Heart left ventricle (tissue), 16 donors: ENCODE data around the gene HNRNPK. TPM values are rescaled to one million over a fixed set of nuclear protein-coding genes. Genes with fewer than 3 reads are reported as not detected.

Source experiments
- ATAC-seq, 4 donors: fragments of 200-7000 bp; cut with Tn5 transposase; one replicate each; pipeline ENCODE4 v1.9.1; 2020 to 2022; ENCODE audit warnings: moderate library complexity in 4 of 4, mild to moderate bottlenecking in 3 of 4, moderate number of reproducible peaks in 1 of 4
- DNase-seq, 5 donors: peaks; one replicate each; pipeline ENCODE4 v3.0.0-alpha.2; 2020
- H3K27ac ChIP-seq, 12 donors: fragments of 200-600 bp; sonication (generic) in 4 of 12; one replicate each; pipeline versions ENCODE4 v1.5.0 to v1.8.0; 2016 to 2022; ENCODE audit warnings: mild to moderate bottlenecking in 2 of 12
- H3K27me3 ChIP-seq, 9 donors: fragments of 200-600 bp; sonication (generic) in 2 of 9; one replicate each; pipeline versions ENCODE4 v1.5.1 to v1.8.0; 2016 to 2022; ENCODE audit warnings: mild to moderate bottlenecking in 3 of 9
- H3K36me3 ChIP-seq, 9 donors: fragments of 200-600 bp; sonication (generic) in 2 of 9; one replicate each; pipeline versions ENCODE4 v1.5.0 to v1.8.0; 2018 to 2022; ENCODE audit warnings: mild to moderate bottlenecking in 2 of 9
- H3K4me1 ChIP-seq, 12 donors: fragments of 200-600 bp; sonication (generic) in 4 of 12; one replicate each; pipeline versions ENCODE4 v1.5.0 to v1.8.0; 2016 to 2022; ENCODE audit warnings: mild to moderate bottlenecking in 3 of 12
- H3K4me3 ChIP-seq, 12 donors: fragments of 200-600 bp; sonication (generic) in 4 of 12; one replicate each; pipeline versions ENCODE4 v1.5.0 to v1.8.0; 2017 to 2022; ENCODE audit warnings: mild to moderate bottlenecking in 9 of 12, moderate library complexity in 4 of 12
- H3K9me3 ChIP-seq, 12 donors: fragments of 200-600 bp; sonication (generic) in 4 of 12; one replicate each; pipeline versions ENCODE4 v1.5.0 to v1.8.0; 2016 to 2022; ENCODE audit warnings: mild to moderate bottlenecking in 1 of 12
- CTCF ChIP-seq, 12 donors: fragments of 200-600 bp; sonication (generic) in 4 of 12; IDR thresholded peaks; one replicate each; pipeline versions ENCODE4 v1.5.0 to v1.8.0; 2018 to 2022; ENCODE audit warnings: antibody characterized with exemption in 12 of 12, mild to moderate bottlenecking in 5 of 12
- POLR2A ChIP-seq, 2 donors: fragments of 450-650 bp; IDR thresholded peaks; one replicate each; pipeline ENCODE4 v1.6.1; 2017; ENCODE audit warnings: antibody characterized with exemption in 2 of 2, mild to moderate bottlenecking in 2 of 2, moderate library complexity in 2 of 2
- WGBS, 4 donors: extraction: QIAGEN DNeasy Blood & Tissue Kit in 2 of 4; methylation state at CpG; one replicate each; pipeline versions ENCODE4 v1.1.5 to v1.1.7; 2013 to 2018; 5-methylcytosine and 5-hydroxymethylcytosine counted together
- intact Hi-C, 10 donors: fragments of 100-400 bp; cut with DNase I; formaldehyde crosslinking; loops; one replicate each; pipeline versions ENCODE4 v1.11.1 to v1.14.2; 2022
- polyA plus RNA-seq, 2 donors: library from polyadenylated mRNA; stranded (reverse); fragments of 200-250 nt; gene quantifications; one replicate each; pipeline ENCODE4 v1.2.3, GENCODE V29; 2013
- total RNA-seq, 9 donors: library from RNA; depleted of rRNA in 2 of 9; stranded (reverse); fragments of >200 nt in 2 of 9; fragmentation: NEBNext Ultra II Directional in 3 of 9; extraction: Animal tissue kit (Norgen Biotek cat#: 25700) in 3 of 9; gene quantifications; one replicate each; pipeline versions ENCODE4 v1.1.0 to v1.2.4, GENCODE V29; 2016 to 2023
- donor health status: ischemic (EF 13 %, LVEDD 7.1; RV severe dilation, severe dysfunction).
- donor health status: healthy with polysubstance abuse.
- donor health status: DM: no; HTN: yes; CAD: no.
- donor health status: DM: no; HTN: no; CAD: no.
- donor health status: ischemic (EF 25% LVEDD 6.9; RV normal size, moderate dysfunction).
- donor health status: ischemic (EF 25% LVEDD 5.7; RV mildly dilated, moderate dysfunction).
- donor health status: healthy.
- donor health status: DM: yes; HTN: yes; CAD: no.
- donor health status: ischemic (EF 35%, LVEDD 5.7; RV mildly dilated, moderate dysfunction).
- donor health status: nonischemic (EF 11% LVEDD 7.7; RV severe dilation, severe dysfunction).
- donor health status: DM: yes; HTN: yes; CAD: no.
- donor health status: PGD.
- donor health status: ischemic (EF 29% LVEDD 5.4; RV normal size, mild dysfunction).
- donor health status: nonischemic (EF 23%, LVEDD 6.1; RV moderate dilation, normal function).

HNRNPK gene
- total and polyA plus RNA-seq, 11 donors: 127 to 388 (median 318) TPM

GRCh38 chr9:83988411-83988810, 8.4 kb upstream of the HNRNPK start:
- H3K36me3 ChIP-seq: peaks cover 0 to 18% (median 0%) of the 10 kb centered on the region in 9 donors
- DNase-seq: no peak
- peaks cover 0 to 17% (median 0%) of the 10 kb centered on the region in 12 donors for H3K4me1 ChIP-seq
- TF ChIP-seq POLR2A (IDR thresholded peaks at IDR 0.05): no peak
- no peak for TF ChIP-seq CTCF (IDR thresholded peaks at IDR 0.05)
- intact Hi-C loops: loop anchor here in 2 of 10 donors (10.0 kb wide), 2 partner anchors 156 to 176 kb away; no protein-coding TSS in a partner anchor
- no peak overlapping the region for H3K4me3 ChIP-seq
- 72 to 83% (median 73%) methylated on average over 2 of the region's 2 CpGs for WGBS, 4 donors
- H3K27ac ChIP-seq: no peak overlapping the region
- no peak for ATAC-seq
- no peaks in the 10 kb centered on the region for H3K27me3 ChIP-seq
- no peaks in the 10 kb centered on the region for H3K9me3 ChIP-seq

DNA sequence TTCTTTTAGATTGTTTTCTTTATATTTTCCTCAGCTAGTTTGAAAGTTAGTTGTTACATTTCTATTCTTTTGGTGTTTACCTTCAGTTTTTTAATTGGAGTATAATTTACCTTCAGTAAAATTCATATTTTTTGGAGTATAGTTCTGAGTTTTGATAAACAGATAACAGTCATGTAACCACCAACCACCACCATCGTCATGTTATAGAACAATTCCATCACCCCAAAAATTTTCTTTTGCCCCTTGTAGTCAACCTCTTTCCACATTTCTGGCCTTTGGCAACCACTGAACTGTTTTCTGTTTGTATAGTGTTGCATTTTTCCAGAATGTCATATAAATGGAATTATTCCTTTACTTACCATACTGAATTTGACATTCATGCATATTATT, 7.4 kb upstream of the HNRNPK start:
- no peaks in the 10 kb centered on the region for H3K9me3 ChIP-seq

DNA sequence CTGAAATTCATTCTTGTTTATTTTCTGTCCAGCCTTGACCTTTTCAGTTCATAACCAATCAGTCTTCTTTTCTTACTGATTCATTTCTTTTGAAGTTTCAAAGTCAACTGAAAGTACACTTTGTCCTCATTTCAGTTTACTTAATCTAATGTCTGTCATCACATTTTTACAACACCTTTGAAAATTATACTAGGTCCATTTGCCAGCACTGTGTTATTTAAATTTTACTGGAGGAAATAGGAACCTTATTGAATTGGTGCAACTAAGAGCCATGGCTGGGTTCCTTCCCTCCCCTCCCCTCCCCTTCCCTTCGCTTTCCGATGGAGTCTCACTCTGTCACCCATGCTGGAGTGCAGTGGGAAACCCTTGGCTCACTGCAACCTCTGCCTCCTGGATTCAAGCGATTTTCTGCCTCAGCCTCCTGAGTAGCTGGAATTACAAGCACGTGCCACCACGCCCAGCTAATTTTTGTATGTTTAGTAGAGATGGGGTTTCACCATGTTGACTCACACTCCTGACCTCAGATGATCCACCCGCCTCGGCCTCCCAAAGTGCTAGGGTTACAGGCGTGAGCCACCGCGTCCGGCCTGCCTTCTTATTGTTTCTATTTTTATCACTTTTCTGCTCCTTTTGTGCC, 6.9 kb upstream of the HNRNPK start:
- ATAC-seq (peak in 3 of 4 donors; percentile 23 to 39 (median 39)), DNase-seq (no peak)
- H3K27ac ChIP-seq: no peak overlapping the region
- H3K4me3 ChIP-seq: no peak overlapping the region
- TF ChIP-seq POLR2A (IDR thresholded peaks at IDR 0.05): no peak
- TF ChIP-seq CTCF (IDR thresholded peaks at IDR 0.05): no peak
- 75 to 87% (median 76%) methylated on average over 11 of the region's 11 CpGs for WGBS, 4 donors
- peaks cover 0 to 18% (median 0%) of the 10 kb centered on the region in 9 donors for H3K36me3 ChIP-seq
- no peaks in the 10 kb centered on the region for H3K9me3 ChIP-seq
- H3K4me1 ChIP-seq: peaks cover 0 to 31% (median 3%) of the 10 kb centered on the region in 12 donors
- intact Hi-C loops: loop anchor here in 2 of 10 donors (2.0 to 10.0 kb wide), 3 partner anchors 76 to 178 kb away; no protein-coding TSS in a partner anchor
- H3K27me3 ChIP-seq: no peaks in the 10 kb centered on the region

More for the DNA sequence above, 7.4 kb upstream of the HNRNPK start:
- H3K27me3 ChIP-seq: no peaks in the 10 kb centered on the region
- ATAC-seq (no peak), DNase-seq (no peak)
- 90 to 98% (median 95%) methylated on average over 1 of the region's 1 CpG for WGBS, 4 donors
- H3K36me3 ChIP-seq: peaks cover 0 to 18% (median 0%) of the 10 kb centered on the region in 9 donors
- H3K27ac ChIP-seq: no peak overlapping the region
- intact Hi-C loops: loop anchor here in 2 of 10 donors (2.0 to 10.0 kb wide), 3 partner anchors 75 to 177 kb away; no protein-coding TSS in a partner anchor
- TF ChIP-seq POLR2A (IDR thresholded peaks at IDR 0.05): no peak
- H3K4me1 ChIP-seq: peaks cover 0 to 26% (median 0%) of the 10 kb centered on the region in 12 donors
- no peak overlapping the region for H3K4me3 ChIP-seq

- TF ChIP-seq POLR2A (IDR thresholded peaks at IDR 0.05): no peak
- TF ChIP-seq CTCF (IDR thresholded peaks at IDR 0.05): no peak
- Histone ChIP-seq H3K4me1 (peaks cover 0 to 38% (median 7%) of the 10 kb centered on the region in 12 donors), H3K9me3 (no peaks in the 10 kb centered on the region), H3K27me3 (no peaks in the 10 kb centered on the region), H3K27ac (no peak overlapping the region), H3K4me3 (no peak overlapping the region), H3K36me3 (peaks cover 0 to 18% (median 0%) of the 10 kb centered on the region in 9 donors)
- 81 to 87% (median 82%) methylated on average over 3 of the region's 3 CpGs for WGBS, 4 donors
- intact Hi-C loops: loop anchor here in 2 of 10 donors (2.0 to 10.0 kb wide), 3 partner anchors 77 to 179 kb away; no protein-coding TSS in a partner anchor
- no peak for DNase-seq
- ATAC-seq: no peak
Observed at GRCh38 chr9:83986195-83986594, 6.2 kb upstream of the HNRNPK start.
